Measurements from ENCODE around the gene HORMAD1.
"Not testable (repeated sequence)": the region's sequence is repeated elsewhere in the genome, so short reads cannot be mapped to it uniquely, and the experiment has no call there.

Gene HORMAD1

GRCh38 chr1:150720703-150721102 is at the start of gene HORMAD1:
TSS of gene HORMAD1 (minus strand) at chr1:150720895. CDS start at chr1:150719505, 1,390 bp downstream.
- DNase-seq (ENCODE audit: extremely low read depth in 1 of 2, low read depth in 1 of 2): no peak

- not testable (repeated sequence) for DNase-seq (ENCODE audit: extremely low read depth in 1 of 2, low read depth in 1 of 2)
Observed at GRCh38 chr1:150767704-150768103, 47.0 kb upstream of the HORMAD1 start.

GRCh38 chr1:150765977-150766301 is 45.2 kb upstream of the HORMAD1 start:
- DNase-seq (ENCODE audit: extremely low read depth in 1 of 2, low read depth in 1 of 2): not testable (repeated sequence)

- DNase-seq (ENCODE audit: extremely low read depth in 1 of 2, low read depth in 1 of 2): no peak
Observed at GRCh38 chr1:150765296-150765976, 44.7 kb upstream of the HORMAD1 start, which contains the start of gene CTSS. TSS of gene CTSS (minus strand) at chr1:150765778. CDS start at chr1:150764763, 1,015 bp downstream.

- DNase-seq (ENCODE audit: extremely low read depth in 1 of 2, low read depth in 1 of 2): no peak
Observed at GRCh38 chr1:150764617-150765101, 44.0 kb upstream of the HORMAD1 start.

GRCh38 chr1:150763018-150763417 is 42.3 kb upstream of the HORMAD1 start:
- DNase-seq (ENCODE audit: extremely low read depth in 1 of 2, low read depth in 1 of 2): no peak

GRCh38 chr1:150762552-150762951 is 41.9 kb upstream of the HORMAD1 start:
- DNase-seq (ENCODE audit: extremely low read depth in 1 of 2, low read depth in 1 of 2): no peak

- no peak for DNase-seq (ENCODE audit: extremely low read depth in 1 of 2, low read depth in 1 of 2)
Observed at GRCh38 chr1:150761801-150762200, 41.1 kb upstream of the HORMAD1 start.

GRCh38 chr1:150760013-150760412 is 39.3 kb upstream of the HORMAD1 start:
- DNase-seq (ENCODE audit: extremely low read depth in 1 of 2, low read depth in 1 of 2): no peak

- no peak for DNase-seq (ENCODE audit: extremely low read depth in 1 of 2, low read depth in 1 of 2)
Observed at GRCh38 chr1:150753416-150753815, 32.7 kb upstream of the HORMAD1 start.

GRCh38 chr1:150751443-150751842 is 30.7 kb upstream of the HORMAD1 start:
- no peak for DNase-seq (ENCODE audit: extremely low read depth in 1 of 2, low read depth in 1 of 2)

GRCh38 chr1:150749720-150750311 is 29.1 kb upstream of the HORMAD1 start:
- DNase-seq (ENCODE audit: extremely low read depth in 1 of 2, low read depth in 1 of 2): no peak

- DNase-seq (ENCODE audit: extremely low read depth in 1 of 2, low read depth in 1 of 2): no peak
Observed at GRCh38 chr1:150748878-150749719, 28.4 kb upstream of the HORMAD1 start.

GRCh38 chr1:150730130-150730721 is 9.5 kb upstream of the HORMAD1 start:
- DNase-seq (ENCODE audit: extremely low read depth in 1 of 2, low read depth in 1 of 2): no peak

GRCh38 chr1:150724336-150724735 is 3.6 kb upstream of the HORMAD1 start:
- DNase-seq (ENCODE audit: extremely low read depth in 1 of 2, low read depth in 1 of 2): no peak

GRCh38 chr1:150720098-150720497 is 597 bp downstream of the HORMAD1 start:
- no peak for DNase-seq (ENCODE audit: extremely low read depth in 1 of 2, low read depth in 1 of 2)

- no peak for DNase-seq (ENCODE audit: extremely low read depth in 1 of 2, low read depth in 1 of 2)
Observed at GRCh38 chr1:150718225-150718891, 2.3 kb downstream of the HORMAD1 start.

- DNase-seq (ENCODE audit: extremely low read depth in 1 of 2, low read depth in 1 of 2): not testable (repeated sequence)
Observed at GRCh38 chr1:150709031-150709430, 11.7 kb downstream of the HORMAD1 start.

GRCh38 chr1:150708595-150708994 is 12.1 kb downstream of the HORMAD1 start:
- no peak for DNase-seq (ENCODE audit: extremely low read depth in 1 of 2, low read depth in 1 of 2)

- DNase-seq (ENCODE audit: extremely low read depth in 1 of 2, low read depth in 1 of 2): no peak
Observed at GRCh38 chr1:150706091-150706490, 14.6 kb downstream of the HORMAD1 start.

GRCh38 chr1:150703427-150703826 is 17.3 kb downstream of the HORMAD1 start:
- DNase-seq (ENCODE audit: extremely low read depth in 1 of 2, low read depth in 1 of 2): no peak
